ENCODE data around the gene NBEAL2.

Gene NBEAL2

DNA sequence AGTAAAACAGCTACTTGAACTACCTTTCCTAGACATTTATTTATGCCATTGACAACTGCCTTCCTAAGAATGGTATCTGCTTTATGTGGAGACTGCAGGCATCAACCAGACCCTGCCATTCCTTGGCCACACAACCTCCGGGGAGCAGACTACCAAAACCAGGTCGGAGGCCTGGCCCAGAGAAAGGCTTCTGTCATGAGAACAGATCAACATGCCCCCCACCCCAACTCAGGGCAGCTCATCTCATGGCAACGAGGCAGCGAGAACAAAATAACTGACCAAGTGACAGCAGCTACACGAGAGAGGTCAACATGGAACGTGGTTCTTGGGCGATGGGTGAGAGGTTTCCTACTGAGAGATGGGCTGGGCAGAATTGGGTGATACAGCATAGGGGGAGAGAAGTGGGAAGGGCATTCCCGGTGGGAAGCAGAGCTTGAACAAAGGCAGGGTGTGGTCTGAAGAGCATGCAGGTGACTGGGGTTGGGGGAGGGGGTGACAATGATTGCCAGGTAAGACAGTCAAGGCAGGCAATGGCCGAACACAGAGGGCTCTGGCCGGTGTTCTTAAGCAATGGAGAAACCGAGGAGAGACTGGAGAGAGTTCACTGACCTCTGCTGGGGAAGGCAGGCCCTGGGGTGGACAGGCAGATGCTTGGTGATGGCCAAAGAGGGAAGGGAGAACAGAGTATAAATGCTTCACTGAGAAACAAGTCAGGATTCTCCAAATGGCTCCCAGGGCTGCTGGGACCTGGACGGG lies 36.8 kb upstream of the NBEAL2 start:
- Histone ChIP-seq H3K4me3 (ENCODE audit: insufficient read depth, low read length, poor library complexity, severe bottlenecking) (no peak overlapping the region), H4K20me1 (ENCODE audit: low read depth, low read length) (peaks cover 12% of the 10 kb centered on the region; the same call in 1 of the 2 replicates), H3K79me2 (ENCODE audit: insufficient read depth, low read length) (peaks cover 88% of the 10 kb centered on the region)

DNA sequence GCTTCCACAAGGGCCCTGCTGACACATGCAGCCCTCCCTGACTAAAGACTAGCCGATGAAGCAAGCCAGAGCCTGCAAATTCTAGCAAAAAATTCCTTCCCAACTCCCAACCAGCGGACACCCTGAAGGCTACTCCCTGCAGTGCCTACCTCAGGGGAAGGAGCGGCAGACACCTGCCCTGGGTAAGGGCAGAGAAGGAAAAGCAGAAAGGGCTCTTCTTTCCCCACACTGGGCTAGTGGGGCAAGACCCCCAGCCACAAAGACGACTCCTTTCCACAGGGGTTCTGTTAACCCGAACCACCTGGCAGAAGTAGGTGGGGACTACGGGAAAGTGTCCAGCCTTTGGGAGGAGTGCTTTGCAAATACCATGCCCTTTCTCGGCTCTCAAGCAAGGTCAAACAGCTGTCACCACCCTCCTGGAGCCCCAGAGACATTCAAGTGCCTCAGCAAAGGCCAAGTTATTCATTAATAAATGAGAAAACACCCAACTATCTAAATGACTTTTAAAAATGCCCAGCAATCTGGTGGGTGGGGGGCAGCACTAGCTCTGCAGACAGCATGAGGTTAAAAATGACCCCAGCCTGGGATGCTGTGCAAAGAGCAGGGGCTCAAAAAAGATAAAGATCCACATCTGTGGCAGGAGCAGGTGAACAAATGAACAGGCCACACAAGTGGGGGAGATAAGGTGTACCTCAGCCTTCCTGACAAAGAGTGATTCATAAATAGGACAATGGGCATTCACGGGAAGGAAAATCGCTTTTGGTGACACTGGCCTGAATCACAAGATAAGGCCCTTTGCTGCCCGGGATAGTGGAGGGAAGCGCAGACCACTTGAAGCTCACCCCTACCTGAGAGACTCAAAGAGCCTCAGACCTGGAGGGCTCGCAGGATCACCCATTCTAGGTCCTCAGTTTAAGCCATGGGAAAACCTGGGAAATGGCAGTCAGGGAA lies 36.0 kb upstream of the NBEAL2 start:
- no peak overlapping the region for H2AFZ ChIP-seq (ENCODE audit: low read depth, low read length, severe bottlenecking)
- H3K36me3 ChIP-seq (ENCODE audit: low read length): no peaks in the 10 kb centered on the region
- no peaks in the 10 kb centered on the region for H3K9me2 ChIP-seq (replicated peaks; ENCODE audit: insufficient read depth, low read length)
- H3K27me3 ChIP-seq (ENCODE audit: low read length): no peaks in the 10 kb centered on the region
- no peak overlapping the region for H3K4me2 ChIP-seq (ENCODE audit: low read depth, low read length, poor library complexity, severe bottlenecking)
- H3K4me3 ChIP-seq (ENCODE audit: insufficient read depth, low read length, poor library complexity, severe bottlenecking): no peak overlapping the region
- no peak overlapping the region for H3K27ac ChIP-seq (ENCODE audit: low read depth, low read length)
- no peaks in the 10 kb centered on the region for H3F3A ChIP-seq (ENCODE audit: insufficient read depth)
- H3K79me2 ChIP-seq (ENCODE audit: insufficient read depth, low read length): peaks cover 94% of the 10 kb centered on the region
- H3K9me3 ChIP-seq (ENCODE audit: insufficient read depth, low read length): no peaks in the 10 kb centered on the region
- H4K20me1 ChIP-seq (ENCODE audit: low read depth, low read length): peaks cover 15% of the 10 kb centered on the region; the same call in 1 of the 2 replicates
- H3K9ac ChIP-seq (ENCODE audit: low read length): no peak overlapping the region
- TF ChIP-seq, protein P1, sequence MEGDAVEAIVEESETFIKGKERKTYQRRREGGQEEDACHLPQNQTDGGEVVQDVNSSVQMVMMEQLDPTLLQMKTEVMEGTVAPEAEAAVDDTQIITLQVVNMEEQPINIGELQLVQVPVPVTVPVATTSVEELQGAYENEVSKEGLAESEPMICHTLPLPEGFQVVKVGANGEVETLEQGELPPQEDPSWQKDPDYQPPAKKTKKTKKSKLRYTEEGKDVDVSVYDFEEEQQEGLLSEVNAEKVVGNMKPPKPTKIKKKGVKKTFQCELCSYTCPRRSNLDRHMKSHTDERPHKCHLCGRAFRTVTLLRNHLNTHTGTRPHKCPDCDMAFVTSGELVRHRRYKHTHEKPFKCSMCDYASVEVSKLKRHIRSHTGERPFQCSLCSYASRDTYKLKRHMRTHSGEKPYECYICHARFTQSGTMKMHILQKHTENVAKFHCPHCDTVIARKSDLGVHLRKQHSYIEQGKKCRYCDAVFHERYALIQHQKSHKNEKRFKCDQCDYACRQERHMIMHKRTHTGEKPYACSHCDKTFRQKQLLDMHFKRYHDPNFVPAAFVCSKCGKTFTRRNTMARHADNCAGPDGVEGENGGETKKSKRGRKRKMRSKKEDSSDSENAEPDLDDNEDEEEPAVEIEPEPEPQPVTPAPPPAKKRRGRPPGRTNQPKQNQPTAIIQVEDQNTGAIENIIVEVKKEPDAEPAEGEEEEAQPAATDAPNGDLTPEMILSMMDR (IDR thresholded peaks at IDR 0.05; ENCODE audit: insufficient read depth, low read length, poor library complexity, severe bottlenecking): no peak
- no peak for TF ChIP-seq EZH2phosphoT487 (conservative IDR thresholded peaks at IDR 0.05; ENCODE audit: low read length)

More for the DNA sequence above, 36.8 kb upstream of the NBEAL2 start:
- no peak overlapping the region for H2AFZ ChIP-seq (ENCODE audit: low read depth, low read length, severe bottlenecking)
- no peak overlapping the region for H3K27ac ChIP-seq (ENCODE audit: low read depth, low read length)
- H3K9me2 ChIP-seq (replicated peaks; ENCODE audit: insufficient read depth, low read length): no peaks in the 10 kb centered on the region
- TF ChIP-seq, protein P1 (IDR thresholded peaks at IDR 0.05; ENCODE audit: insufficient read depth, low read length, poor library complexity, severe bottlenecking): no peak
- TF ChIP-seq EZH2phosphoT487 (conservative IDR thresholded peaks at IDR 0.05; ENCODE audit: low read length): no peak
- no peaks in the 10 kb centered on the region for H3K9me3 ChIP-seq (ENCODE audit: insufficient read depth, low read length)
- H3K4me2 ChIP-seq (ENCODE audit: low read depth, low read length, poor library complexity, severe bottlenecking): no peak overlapping the region
- no peaks in the 10 kb centered on the region for H3K27me3 ChIP-seq (ENCODE audit: low read length)
- H3K9ac ChIP-seq (ENCODE audit: low read length): no peak overlapping the region
- no peaks in the 10 kb centered on the region for H3F3A ChIP-seq (ENCODE audit: insufficient read depth)
- no peaks in the 10 kb centered on the region for H3K36me3 ChIP-seq (ENCODE audit: low read length)

DNA sequence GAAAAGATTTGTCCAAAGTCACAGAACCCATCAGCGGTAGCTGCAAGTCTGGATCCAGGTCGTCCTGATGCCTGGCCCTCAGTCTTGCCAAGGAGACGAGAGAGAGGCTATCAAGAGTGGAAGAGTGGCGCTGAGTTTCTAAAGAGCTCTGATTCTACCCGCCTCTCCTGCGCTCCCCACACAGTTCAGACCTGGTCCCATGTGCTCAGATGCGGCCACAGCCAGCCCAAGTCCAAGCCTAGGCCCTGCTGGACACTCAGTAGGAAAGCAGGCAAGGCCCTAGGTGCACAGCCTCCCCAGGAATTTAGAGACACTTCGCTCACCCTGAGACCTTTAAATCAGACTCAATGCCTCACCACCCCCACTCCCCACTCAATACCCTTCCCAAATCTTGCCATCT lies 35.3 kb upstream of the NBEAL2 start:
- TF ChIP-seq, protein P1 (IDR thresholded peaks at IDR 0.05; ENCODE audit: insufficient read depth, low read length, poor library complexity, severe bottlenecking): no peak
- TF ChIP-seq EZH2phosphoT487 (conservative IDR thresholded peaks at IDR 0.05; ENCODE audit: low read length): no peak
- H3K9me3 ChIP-seq (ENCODE audit: insufficient read depth, low read length): no peaks in the 10 kb centered on the region
- H3K4me3 ChIP-seq (ENCODE audit: insufficient read depth, low read length, poor library complexity, severe bottlenecking): no peak overlapping the region
- H3K9ac ChIP-seq (ENCODE audit: low read length): no peak overlapping the region
- peaks cover 94% of the 10 kb centered on the region for H3K79me2 ChIP-seq (ENCODE audit: insufficient read depth, low read length)
- H3K4me2 ChIP-seq (ENCODE audit: low read depth, low read length, poor library complexity, severe bottlenecking): no peak overlapping the region
- no peaks in the 10 kb centered on the region for H3K9me2 ChIP-seq (replicated peaks; ENCODE audit: insufficient read depth, low read length)
- no peaks in the 10 kb centered on the region for H3K27me3 ChIP-seq (ENCODE audit: low read length)
- no peak overlapping the region for H2AFZ ChIP-seq (ENCODE audit: low read depth, low read length, severe bottlenecking)
- H3F3A ChIP-seq (ENCODE audit: insufficient read depth): no peaks in the 10 kb centered on the region
- no peaks in the 10 kb centered on the region for H3K36me3 ChIP-seq (ENCODE audit: low read length)
- peaks cover 15% of the 10 kb centered on the region; the same call in 1 of the 2 replicates for H4K20me1 ChIP-seq (ENCODE audit: low read depth, low read length)
- H3K27ac ChIP-seq (ENCODE audit: low read depth, low read length): no peak overlapping the region

All from SU-DHL-6 (cell line).